GM18873 (cell line): ENCODE measurements around the gene PRPF6.

ENCODE experiments used
- ATAC-seq: cut with Tn5 transposase; IDR thresholded peaks from one replicate; pipeline ENCODE4 v1.9.1; 2021; ENCODE audit warnings: mild to moderate bottlenecking, moderate library complexity, moderate number of reproducible peaks; ENCODE audit not compliant: unreplicated experiment, low FRiP score

Gene PRPF6

DNA sequence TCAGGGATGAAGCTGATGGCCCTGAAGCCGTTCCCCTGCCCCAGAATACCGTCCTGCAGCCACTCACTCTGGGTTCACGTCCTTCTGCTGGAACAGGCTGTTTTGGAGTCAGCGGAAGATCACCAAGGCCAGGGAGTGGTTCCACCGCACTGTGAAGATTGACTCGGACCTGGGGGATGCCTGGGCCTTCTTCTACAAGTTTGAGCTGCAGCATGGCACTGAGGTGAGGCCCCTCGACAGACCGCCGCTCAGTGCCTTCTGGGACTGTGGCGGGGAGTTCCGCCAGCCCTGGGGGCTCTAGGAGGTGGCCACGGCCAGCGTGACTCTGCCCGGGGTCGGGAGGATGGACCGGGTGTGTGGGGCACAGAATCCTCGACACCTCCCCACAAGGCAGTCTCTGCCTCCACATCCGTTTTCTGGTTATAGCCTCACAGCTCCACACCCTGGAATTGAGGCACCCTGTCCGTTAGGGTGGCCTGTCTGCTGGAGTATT, 50.9 kb downstream of the PRPF6 start:
- no peak for ATAC-seq

DNA sequence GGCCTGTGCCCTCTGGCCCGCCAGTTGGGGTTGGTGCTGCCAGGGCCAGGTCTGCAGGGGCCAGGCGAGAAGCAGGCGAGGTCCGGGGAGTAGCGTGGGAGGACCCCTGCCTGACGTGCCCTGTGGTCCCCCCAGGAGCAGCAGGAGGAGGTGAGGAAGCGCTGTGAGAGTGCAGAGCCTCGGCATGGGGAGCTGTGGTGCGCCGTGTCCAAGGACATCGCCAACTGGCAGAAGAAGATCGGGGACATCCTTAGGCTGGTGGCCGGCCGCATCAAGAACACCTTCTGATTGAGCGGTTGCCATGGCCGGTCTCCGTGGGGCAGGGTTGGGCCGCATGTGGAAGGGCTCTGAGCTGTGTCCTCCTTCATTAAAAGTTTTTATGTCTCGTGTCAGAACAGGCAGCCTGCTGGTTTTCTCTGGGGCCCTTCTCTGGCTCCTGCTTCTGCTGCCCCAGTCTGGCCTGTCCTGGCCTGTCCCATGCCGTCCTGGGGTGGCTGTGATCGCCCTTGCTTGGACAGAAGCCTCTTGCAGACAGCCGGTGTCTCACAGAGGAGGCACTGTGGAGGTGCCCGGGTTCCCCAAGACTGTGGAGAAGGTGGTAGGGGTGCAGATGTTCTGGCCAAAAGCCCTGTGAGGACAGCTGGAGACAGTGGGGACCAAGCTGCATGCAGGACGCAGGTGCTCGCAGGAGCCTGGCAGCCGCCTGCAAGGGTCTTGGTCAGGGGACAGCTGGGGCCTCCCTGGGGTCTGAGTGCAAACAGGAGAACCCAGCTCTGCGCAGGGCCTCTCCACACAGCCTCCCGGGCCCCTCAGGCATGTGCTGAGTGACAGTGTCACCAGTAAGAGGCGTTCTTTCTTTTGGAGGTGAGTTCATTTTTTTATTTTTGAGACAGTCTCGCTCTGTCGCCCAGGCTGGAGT, 52.0 kb downstream of the PRPF6 start:
- ATAC-seq, result no peak

DNA sequence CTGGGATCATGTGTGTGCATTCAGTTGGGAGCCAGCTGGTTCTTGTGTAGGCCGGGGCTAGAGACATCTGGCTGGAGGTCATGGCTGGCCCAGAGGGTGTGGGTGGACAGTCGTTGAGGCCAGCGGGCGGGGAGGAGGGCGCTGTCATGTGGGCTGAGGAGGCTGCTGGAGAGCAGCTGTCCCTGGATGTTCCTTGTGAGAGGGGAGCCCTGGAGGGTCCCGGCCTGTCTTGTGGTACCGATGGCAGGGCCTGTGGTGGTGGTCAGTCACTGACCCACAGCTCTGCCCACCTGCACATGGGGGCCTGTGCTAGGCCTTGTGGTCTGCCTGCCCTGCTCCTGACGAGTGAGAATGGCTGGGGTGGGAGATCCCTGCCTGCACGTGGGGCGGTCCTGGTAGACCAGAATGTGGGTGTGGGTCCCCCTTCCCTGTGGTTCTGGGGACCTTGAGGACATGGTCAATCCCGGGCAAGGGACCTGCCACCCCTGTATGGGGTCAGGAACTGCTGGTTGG, 53.1 kb downstream of the PRPF6 start:
- no peak for ATAC-seq

DNA sequence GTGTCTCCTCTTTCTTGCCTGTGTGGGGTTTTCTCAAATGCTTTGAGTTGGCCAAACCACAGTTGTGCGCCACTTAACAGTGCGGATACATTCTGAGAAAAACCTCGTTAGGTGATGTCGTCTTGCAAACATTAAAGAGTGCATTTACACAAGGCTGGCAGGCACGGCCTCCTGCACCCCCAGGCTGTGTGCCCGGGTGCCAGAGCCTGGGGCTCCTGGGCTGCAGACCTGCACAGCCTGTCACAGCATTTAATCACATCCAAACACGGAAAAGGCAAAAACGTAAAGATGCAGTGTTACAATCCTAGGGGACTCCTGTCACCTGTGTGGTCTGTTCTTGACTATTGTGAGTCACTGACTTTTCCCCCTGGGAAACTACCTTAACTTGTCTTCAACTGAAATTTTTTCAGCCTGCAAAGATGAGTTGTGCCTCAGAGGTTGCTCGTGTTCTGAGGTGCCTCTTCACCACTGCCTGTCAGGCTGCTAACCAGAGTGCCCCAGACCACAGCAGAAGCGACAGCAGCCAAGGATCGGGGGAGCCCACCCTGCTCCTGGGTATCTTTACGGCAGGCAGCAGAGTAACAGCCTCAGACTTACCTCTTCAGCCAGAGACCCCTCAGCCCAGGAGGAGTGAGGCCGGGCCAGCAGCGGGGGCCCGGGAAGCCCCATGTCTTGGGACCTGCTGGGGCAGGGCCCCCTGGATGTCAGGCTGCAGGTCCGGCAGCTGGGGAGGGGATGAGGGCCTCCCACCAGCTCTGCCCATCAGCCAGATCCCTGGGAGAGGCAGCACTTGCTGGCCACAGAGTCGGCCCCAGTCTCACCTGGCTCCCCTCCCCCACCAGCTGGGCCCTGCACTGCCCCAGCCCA, 54.4 kb downstream of the PRPF6 start:
- ATAC-seq, result no peak

DNA sequence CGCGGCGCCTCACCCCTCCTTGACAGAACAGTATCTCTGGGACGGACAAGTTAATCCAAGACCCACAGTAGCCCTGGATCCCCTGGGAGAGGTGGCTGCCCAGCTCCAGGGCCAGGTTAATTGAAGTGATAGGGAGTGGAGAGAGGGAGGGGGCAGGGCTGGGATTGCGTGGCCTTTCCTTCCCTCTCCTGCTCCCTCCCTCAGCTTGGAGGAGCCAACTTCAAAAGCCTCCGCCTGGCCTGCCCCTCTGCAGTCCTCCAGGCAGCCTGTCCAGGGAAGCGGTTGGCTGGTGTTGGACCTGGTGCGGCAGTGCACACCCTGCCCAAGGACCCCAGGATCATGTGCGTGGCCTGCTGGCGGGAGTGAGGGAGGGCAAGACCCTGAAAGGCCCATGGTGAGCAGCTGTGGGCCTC, 55.0 kb downstream of the PRPF6 start, which contains the start of gene C20orf204:
TSS of gene C20orf204 (plus strand) at position 250 of the 413 bp plus-strand sequence. CDS start at position 392, 142 bp downstream.
- ATAC-seq, result no peak

- no peak for ATAC-seq
These were observed 55.6 kb downstream of the PRPF6 start for GRCh38 chr20:64036346-64037198.

DNA sequence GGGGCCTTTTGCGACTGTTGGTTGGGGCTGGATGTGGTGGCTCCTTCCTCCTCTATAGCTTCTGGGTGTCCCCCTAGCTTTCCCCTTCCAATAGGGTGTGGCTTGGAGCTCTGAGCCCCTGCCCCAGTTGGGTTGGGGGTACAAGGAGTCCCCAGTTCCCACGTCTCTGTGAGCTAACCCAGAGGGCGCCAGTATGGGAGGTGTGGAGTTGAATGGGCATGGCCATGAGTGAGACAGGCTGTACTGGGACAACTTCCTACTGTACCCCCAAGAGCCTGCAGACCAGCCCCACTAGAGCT, 56.2 kb downstream of the PRPF6 start:
- ATAC-seq, result no peak

GRCh38 chr20:64037498-64038213, 56.7 kb downstream of the PRPF6 start:
- ATAC-seq, result no peak

GRCh38 chr20:64038224-64038564, 57.3 kb downstream of the PRPF6 start:
- ATAC-seq, result no peak

DNA sequence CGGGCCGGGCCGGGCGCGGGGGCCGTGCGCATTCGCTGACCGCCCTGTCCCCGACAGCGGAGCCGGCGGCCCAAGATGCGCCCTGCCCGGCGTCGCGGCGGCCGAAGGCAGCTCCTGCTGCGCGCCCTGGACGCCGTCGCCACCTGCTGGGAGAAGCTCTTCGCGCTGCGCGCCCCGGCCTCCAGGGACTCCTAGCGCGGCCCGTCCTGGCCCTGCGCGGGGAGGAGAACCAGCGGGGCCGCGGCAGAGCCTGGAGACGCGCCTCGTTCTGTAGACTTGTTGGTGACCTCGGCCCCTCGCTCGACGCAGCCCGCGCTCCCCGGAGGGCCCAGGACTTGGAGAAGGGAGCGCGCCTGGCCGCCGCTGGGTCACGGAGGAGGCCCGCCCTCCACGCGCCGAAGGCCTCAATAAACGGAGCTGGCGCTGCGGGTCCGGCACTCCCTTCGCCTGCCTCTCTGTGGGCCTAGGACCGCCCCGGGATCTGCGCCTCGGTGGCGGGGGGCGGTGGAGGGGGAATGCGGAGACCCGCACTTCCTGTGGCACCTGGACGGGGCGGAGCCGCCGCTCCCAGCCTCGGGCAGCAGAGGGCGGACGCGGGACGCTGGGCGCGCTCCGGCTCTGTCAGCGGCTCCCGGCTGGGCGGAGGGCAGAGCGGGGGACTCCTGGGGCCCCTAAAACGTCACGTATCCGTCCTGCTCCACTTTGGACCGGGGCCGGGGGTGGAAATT, 57.8 kb downstream of the PRPF6 start:
- no peak for ATAC-seq

- ATAC-seq, result no peak
These were observed 58.6 kb downstream of the PRPF6 start for GRCh38 chr20:64039293-64040160.

- no peak for ATAC-seq
These were observed 59.5 kb downstream of the PRPF6 start for GRCh38 chr20:64040231-64041039.

GRCh38 chr20:64041040-64041780, 60.3 kb downstream of the PRPF6 start:
- ATAC-seq, result no peak

- ATAC-seq, result no peak
These were observed 60.8 kb downstream of the PRPF6 start for GRCh38 chr20:64041781-64042053.

DNA sequence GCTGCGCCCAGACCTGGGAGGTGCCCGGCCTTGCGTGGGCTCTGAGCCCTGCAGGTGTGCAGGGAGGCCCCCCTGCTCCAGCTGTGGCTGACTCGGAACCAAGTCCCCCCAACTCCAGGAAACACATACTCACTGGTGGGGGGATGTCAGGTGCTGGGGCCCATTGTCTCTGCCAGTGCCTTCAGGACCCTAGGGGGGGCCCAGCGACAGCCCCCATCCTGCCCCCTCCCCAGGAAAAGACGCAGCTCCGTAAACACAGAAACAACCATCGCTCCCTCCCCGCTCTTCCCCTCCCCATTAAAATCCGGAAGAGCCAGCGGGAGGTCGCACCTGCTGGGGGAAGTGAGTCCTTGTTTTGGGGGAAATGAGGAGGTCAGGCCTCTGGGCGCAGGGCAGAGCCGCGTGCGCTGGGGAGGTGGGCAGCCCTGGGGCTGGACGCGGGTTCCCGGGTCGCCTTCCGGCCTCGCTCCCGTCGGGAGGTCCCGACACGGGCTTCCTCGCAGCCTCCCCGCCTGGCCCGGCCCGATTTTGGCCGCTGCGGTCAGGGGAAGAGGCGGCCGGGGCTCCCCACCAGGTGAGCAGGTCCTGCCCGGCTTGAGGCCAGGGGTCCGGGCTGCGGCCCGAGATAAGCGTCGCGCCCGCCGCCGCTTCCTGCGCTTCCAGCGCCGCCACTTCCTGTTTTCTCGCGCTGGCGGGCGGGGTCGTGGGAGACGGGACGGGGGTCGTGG, 61.3 kb downstream of the PRPF6 start:
- no peak for ATAC-seq

GRCh38 chr20:64043768-64044167, 62.8 kb downstream of the PRPF6 start:
- ATAC-seq, result no peak
